Middle frontal gyrus (tissue), 1 donor: ENCODE measurements around the gene TPD52L2.

Experiments
- DNase-seq: peaks from one replicate; pipeline ENCODE4 v3.0.0-alpha.2; 2015; ENCODE audit warnings: low spot score; ENCODE audit errors: extremely low spot score

The TPD52L2 gene

GRCh38 chr20:63930971-63931553 lies 66.0 kb downstream of the TPD52L2 start:
- DNase-seq, result no peak

DNA sequence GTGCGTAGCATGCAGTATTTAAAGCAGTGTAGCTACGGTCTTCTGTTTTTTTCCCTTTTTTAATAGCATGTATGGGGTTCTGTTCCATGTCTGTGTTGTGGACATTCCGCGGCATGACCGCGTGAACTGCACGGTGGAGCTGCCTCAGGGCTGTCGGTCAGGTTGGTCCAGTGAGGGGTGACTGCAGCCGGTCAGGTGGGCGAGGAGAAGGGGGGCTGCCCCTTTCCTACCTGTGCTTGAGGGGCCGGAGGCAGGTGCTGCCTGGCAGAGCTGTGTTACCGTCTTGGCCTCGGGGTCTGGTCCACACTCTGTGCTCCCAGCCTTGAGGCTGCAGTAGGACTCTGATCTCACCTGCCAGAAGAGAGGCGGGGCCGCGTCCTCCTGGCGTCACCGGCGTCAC lies 66.7 kb downstream of the TPD52L2 start:
- no peak for DNase-seq

GRCh38 chr20:63932606-63933160 lies 67.6 kb downstream of the TPD52L2 start:
- DNase-seq, result no peak

DNA sequence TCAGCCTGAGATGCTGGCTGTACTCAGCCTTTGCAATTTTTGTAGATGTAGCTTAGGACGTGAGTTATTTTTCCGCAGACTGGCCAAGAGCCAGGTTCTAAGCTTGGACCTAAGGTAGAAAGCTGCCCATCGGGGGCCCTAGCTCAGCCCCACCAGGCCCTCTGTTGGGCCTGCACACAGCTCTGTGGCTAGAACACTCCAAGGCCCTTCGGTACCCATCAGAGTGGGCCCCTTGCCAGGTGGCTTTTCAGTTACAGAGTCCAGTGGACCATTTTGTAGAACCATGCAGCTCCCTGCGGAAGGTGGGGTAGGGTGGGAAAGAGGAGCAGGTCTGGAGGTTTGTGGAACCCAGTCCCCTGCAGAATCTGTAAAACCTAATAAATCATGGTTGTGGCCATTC lies 68.6 kb downstream of the TPD52L2 start:
- DNase-seq, result no peak

DNA sequence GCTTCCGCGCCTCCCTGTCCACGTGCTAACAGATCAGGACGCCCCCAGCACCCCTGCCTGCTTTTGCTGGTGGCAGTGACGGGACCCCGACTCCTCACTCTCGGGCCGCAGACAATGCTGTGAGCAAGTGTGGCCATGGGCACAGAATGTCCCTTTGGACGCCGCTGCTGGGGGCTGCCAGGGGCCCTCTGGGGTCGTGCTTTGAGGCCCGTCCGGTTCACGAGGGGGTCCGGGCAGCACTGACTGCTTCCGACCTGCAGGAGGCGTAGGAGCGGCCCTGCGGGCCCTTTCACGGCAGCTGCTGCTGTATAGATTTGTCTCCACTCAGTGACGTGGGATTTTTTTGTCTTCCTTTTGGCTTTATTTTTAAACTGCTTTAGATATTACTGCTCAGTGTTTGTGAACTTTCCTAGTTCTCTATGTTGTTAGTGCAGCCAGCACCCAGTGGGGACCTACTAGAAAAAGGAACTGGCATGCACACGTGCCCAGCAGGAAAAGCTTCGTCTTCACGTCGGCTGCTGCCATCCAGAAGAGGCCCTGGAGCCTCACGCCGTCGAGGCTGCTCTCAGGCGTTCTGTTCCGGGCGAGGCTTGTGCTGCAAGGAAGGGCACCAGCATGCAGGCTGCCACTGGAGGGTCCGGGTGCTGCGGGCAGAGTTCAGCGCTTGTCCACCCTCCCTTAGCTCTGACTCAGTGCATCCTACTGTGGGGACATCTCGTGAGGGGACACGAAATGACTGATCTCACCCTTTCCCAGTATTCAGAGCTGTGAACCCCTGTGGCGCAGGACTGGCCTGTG lies 69.4 kb downstream of the TPD52L2 start:
- no peak for DNase-seq

- DNase-seq, result no peak
Measured at GRCh38 chr20:63935447-63935846, 70.4 kb downstream of the TPD52L2 start.

GRCh38 chr20:63937596-63937995 lies 72.5 kb downstream of the TPD52L2 start:
- DNase-seq, result no peak

DNA sequence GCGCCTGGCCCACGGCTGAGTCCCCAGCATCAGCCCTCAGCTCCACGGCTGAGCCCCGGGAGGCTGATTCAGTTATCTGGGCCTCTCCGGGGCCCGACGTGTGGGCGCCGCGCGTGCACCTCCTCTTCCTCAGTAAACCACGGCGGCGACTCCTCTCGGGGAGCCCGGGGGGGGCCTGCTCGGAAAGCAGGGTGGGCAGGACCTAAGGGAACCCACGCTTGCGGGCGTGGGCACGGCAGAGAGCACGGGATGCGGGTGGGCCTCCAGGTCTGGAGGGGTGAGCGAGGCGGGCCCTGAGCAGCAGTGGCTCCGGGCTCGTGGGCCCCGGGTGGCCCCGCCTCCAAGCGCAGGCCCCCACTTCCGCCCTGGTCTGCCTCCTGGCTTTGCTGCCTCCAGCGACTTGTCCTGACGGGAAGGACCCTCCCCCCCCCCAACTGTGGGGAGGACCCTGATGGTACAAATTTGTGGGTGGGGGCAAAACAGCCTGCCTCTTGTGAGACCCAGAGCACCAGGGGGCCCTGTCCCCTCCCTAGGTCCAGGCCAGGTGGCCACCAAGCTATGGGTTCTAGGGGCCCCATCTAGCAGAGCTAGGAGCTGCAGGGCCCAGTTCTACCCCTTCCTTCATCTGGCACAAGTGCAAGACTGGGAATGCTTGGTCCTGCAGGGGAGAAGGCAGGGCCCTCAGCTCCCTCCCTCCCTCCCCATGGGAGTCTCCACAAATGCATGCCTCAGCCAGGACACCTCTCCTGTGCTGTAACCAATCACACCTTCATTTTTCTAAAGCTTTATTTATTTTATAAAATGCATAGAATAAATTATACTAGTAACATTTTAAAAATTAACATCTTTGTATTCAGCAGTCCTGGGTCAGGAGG lies 74.2 kb downstream of the TPD52L2 start:
- DNase-seq, result no peak

DNA sequence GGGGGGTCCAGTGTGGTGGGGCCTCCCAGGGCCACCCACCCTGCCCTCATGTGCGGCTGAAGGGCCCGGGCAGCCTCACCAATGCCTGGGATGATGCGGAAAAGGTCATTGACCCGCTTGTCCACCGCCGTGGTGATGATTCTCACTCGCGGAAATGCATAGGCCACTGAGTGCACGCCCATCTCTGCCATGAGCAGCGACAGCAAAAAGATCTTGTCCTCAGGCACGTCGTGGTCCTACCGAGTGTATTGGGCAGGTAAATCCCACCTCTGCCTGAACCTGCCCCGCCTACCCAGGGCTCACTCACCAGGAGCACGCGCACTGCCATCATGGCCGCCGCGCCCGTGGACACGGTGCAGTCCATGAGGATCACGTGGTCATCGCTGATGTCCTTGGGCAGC lies 75.0 kb downstream of the TPD52L2 start:
- DNase-seq, result no peak

- no peak for DNase-seq
Measured at GRCh38 chr20:63940472-63941266, 75.6 kb downstream of the TPD52L2 start.
